GM19193 (cell line): ENCODE results near the gene CCN6.

Experiments used
- POLR2A ChIP-seq: IDR thresholded peaks from 4 replicates; pipeline ENCODE4 v1.6.1; 2011; ENCODE audit not compliant: insufficient read depth, insufficient read length; ENCODE audit errors: extremely low read depth

Gene CCN6

GRCh38 chr6:112024464-112024863 is 29.4 kb upstream of the CCN6 start:
- no peak for TF ChIP-seq POLR2A

- no peak for TF ChIP-seq POLR2A
Measured at GRCh38 chr6:112026933-112027332, 27.0 kb upstream of the CCN6 start.

- TF ChIP-seq POLR2A = no peak
Measured at GRCh38 chr6:112027942-112028674, 25.8 kb upstream of the CCN6 start.

GRCh38 chr6:112029045-112029822 is 24.7 kb upstream of the CCN6 start:
- TF ChIP-seq POLR2A = no peak

GRCh38 chr6:112030206-112030960 is 23.5 kb upstream of the CCN6 start:
- no peak for TF ChIP-seq POLR2A

- no peak for TF ChIP-seq POLR2A
Measured at GRCh38 chr6:112030961-112031660, 22.8 kb upstream of the CCN6 start.

GRCh38 chr6:112031960-112032359 is 21.9 kb upstream of the CCN6 start:
- no peak for TF ChIP-seq POLR2A

GRCh38 chr6:112032728-112033127 is 21.2 kb upstream of the CCN6 start:
- TF ChIP-seq POLR2A = no peak

- TF ChIP-seq POLR2A = no peak
Measured at GRCh38 chr6:112033791-112034615, 19.9 kb upstream of the CCN6 start.

GRCh38 chr6:112034616-112034995 is 19.3 kb upstream of the CCN6 start:
- no peak for TF ChIP-seq POLR2A

- TF ChIP-seq POLR2A = no peak
Measured at GRCh38 chr6:112036088-112036637, 17.7 kb upstream of the CCN6 start.

GRCh38 chr6:112037783-112038216 is 16.1 kb upstream of the CCN6 start:
- no peak for TF ChIP-seq POLR2A

GRCh38 chr6:112038268-112038667 is 15.6 kb upstream of the CCN6 start:
- no peak for TF ChIP-seq POLR2A
